Putamen (tissue), 1 donor: ENCODE results near the gene PNMA6F.

Experiments
- DNase-seq: peaks from one replicate; pipeline ENCODE4 v3.0.0-alpha.2; 2016; ENCODE audit warnings: low spot score

Gene PNMA6F

DNA sequence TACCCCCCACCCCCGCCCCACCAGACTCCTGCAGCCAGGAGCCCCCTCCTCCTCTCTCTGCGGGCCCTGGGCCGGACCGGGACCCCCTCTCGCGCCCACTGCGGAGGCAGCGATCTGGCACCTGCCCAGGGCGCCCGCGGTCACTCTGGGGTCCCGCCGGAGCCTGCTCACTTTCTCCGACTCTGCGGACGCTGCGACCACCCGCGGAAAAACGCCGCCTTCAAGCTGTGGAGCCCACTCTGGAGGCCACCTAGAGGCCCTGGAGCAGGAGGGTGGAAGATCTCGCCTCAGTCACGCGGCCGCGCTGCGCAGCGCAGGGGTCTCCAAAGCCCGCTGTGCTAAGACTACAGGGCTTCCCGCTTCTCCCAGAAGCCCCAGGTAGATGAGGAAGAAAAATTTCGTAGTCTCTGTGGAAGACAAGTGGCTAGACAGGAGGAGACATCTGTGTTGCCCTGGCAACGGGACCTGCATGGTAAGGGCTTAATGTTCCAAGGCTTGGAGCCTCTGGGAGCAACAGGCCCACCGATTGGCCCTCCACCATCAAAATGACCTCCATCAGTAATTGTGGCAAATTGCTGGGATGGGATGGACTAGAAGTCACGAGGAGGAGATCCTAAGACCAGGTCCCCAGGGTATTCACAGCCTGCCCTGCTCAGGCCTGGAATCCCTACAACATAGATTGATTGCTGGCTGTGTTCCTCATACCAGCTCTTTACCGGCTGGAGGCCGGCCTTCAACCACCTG lies at the start of gene PNMA6F:
Gene PNMA6F (minus strand): TSS at position 387 of the 744 bp plus-strand sequence. CDS start 1,093 bp downstream, outside the sequence.
- no peak for DNase-seq

DNA sequence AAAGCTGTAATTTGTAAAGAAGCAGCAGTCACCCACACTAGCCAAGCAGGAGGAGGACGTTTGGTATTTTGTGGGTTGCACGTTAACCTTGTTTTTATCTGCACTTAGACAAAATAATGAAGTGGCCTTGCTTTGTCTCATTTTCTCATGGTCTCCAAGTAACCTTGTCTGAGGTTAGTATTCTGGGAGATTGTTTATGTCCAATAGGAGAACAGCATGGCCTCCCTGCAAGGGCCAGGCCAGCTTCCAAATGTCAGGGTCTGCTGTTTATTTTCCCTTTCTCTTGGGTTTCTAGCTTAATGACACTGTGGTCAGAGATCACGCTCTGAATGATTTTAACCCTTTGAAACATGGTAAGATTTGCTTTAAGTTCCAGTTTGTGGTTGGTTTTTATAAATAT lies 49.7 kb upstream of the PNMA6F start:
- DNase-seq: no peak

DNA sequence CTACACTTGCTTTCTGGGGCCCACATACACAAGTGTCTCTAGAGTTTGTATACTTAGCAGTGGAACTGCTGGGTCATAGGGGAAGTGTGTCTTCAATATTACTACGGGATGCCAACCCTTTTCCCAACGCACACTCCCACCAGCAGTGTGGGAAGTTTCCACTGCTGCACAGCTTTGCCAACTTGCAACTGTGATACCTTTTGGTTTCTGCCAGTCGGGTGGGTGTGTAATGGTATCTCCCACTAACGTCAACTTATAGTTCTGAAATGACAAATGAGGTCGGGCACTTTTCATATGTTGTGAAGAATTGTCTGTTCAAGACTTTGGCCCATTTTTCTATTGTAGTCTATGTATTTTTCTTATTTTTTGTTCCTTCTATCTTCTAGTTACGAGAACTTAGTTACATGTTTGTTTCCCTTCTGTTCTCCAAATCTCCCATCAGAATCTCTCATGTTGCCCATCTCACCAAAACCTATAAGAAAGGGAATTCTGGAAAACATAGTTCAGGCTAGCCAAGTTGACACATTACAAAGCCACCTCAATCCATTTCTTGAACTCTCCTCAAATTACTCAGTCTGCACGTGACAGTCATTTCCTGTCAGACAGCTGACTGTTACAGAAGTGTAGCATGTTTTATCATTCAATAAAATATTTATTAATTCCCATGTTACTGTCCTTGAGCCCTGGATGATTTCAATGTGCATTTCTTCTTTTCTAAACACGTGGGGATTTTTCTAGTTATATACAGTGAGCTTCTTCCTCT lies 48.9 kb upstream of the PNMA6F start:
- no peak for DNase-seq

DNA sequence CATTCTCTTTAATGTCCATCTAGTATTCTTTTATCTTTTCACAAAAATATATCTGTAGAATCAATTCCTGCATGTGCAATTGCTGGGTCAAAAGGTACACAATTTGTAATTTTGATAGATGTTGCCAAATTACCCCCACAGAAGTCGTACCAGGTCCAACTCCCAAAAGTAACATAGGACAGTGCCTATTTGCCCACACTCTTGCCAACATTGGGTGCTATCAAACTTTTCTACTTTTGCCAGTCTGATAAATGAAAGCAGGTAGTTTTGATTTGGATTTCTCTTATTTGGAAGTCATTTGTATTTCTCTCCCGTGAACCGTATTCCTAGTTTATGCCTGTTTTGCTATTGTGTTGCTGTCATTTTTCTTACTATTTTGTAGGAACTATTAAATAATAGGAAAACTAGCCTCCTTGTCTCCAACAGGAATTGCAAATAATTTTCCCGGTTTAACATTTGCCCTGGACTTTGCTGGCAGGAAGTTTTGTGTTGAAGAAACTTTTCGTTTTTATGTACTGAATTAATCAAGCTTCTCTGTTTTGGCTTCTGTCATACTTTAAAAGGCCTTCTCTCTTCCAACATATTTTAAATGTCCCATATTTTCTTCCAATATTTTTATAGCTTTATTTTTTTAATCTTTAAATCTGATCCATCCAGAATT lies 45.4 kb upstream of the PNMA6F start:
- DNase-seq: no peak

- DNase-seq: no peak
Observed at GRCh38 chrX:153366119-153366518, 44.6 kb upstream of the PNMA6F start.

DNA sequence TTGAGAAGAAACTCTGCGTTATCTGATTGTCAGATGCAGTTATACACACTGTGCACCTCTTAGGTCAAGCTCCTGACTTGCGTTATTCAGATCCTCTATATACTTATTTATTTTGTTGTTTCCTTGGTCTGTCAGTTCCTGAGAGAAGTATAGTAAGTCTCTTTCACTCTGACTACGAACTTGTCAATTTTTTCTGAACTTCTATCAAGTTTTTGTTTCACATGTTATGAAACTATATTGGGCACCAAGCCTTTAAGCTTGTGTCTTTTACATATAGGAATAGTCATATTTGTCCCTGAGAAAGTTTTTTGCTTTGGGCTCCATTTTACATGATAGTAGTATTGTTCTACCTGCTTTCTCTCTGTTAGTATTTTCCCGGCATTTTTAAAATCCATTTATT lies 44.1 kb upstream of the PNMA6F start:
- DNase-seq: no peak

DNA sequence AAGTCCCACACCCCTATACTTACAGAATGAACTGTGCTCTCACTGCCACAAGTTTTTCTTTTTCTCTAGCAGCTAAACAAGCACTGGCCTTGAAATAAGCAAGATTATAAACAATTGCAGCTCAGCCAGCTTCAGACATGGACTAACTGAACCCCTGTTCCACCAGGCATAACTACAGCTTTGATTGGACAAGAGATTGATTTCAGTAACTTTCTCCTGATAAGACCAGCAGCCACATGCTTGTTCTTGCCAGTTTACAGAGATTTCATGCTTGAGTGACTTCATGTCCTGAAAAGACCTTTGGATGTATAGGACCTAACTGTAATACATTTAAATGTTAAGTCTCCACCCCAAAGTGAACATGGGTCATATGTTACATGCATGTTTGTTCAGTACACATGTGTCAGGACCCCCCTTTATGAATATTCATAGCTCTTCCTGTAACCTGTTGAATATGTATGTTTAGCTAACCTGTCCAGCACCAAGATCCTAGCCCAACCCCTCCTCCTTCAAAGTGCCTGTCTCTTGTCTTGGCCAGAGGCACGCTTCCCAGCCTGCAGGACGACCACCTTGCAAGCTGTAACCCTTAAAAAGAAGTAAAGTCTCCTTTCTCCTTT lies 40.3 kb upstream of the PNMA6F start:
- DNase-seq: no peak

DNA sequence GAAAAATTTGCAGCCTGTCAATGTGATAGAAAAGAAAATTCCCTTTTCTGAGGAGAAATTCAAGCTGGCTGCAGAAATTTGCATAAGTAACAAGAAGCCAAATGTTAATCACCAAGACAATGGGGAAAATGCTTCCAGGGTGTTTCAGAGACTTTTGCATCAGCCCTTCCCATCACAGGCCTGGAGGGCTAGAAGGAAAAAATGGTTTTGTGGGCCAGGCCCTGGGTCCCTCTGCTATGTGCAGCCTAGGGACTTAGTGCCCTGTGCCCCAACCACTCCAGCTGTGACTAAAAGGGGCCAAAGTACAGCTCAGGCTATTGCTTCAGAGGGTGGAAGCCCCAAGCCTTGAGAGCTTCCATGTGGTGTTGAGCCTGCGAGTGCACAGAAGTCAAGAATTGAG lies 36.3 kb upstream of the PNMA6F start:
- no peak for DNase-seq

DNA sequence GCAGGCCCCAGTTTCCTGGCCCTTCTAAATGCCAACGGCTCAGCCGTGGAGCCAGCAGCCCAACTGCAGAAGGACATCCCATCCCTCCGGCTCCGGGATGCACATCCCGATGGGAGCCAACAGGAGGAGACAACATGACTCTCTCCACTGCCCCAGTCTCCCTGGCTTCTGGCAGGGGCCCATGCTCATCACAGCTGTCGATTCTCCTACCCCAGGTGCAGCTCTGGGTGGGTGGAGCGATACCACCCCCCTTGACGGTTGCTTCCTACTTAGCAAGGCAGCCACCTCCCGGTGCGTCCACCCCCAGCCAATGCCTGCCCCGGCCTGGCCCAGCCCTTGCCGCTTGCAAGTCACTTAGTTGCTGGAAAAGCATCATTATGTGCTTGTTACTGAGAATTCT lies 31.8 kb upstream of the PNMA6F start:
- DNase-seq: no peak

- no peak for DNase-seq
Observed at GRCh38 chrX:153352858-153353257, 31.3 kb upstream of the PNMA6F start.

DNA sequence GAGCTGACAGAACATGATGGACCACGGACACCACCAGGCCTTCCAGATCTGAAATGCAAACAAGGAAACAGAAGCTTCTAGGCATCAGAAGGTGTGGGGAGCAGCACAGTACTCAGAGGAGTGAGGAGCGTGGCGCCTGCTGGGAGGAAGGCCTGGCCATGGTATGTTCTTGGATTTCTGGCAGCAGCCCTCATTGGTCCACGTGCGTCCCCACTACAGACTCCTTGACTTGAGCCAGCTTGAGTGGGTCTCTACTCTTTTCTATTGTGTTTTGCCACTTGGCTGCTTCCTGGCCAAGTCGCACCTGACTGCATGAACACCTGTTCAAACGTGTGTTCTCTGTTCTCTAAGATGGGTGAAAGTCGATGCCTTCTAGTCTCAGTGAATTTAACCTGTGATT lies 30.4 kb upstream of the PNMA6F start:
- DNase-seq: no peak

GRCh38 chrX:153349952-153350351 lies 28.4 kb upstream of the PNMA6F start:
- no peak for DNase-seq

GRCh38 chrX:153348421-153348820 lies 26.9 kb upstream of the PNMA6F start:
- DNase-seq: no peak

DNA sequence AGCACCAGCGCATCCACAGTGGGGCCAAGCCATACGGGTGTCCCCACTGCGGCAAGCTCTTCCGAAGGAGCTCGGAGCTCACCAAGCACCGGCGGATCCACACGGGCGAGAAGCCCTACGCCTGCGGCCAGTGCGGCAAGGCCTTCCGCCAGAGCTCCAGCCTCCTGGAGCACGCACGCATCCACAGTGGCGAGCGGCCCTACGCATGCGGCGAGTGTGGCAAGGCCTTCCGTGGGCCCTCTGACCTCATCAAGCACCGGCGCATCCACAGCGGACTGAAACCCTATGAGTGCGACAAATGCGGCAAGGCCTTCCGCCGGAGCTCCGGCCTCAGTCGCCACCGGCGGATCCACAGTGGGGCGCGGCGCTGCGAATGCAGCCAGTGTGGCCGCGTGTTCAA lies 26.0 kb upstream of the PNMA6F start:
- DNase-seq: no peak

DNA sequence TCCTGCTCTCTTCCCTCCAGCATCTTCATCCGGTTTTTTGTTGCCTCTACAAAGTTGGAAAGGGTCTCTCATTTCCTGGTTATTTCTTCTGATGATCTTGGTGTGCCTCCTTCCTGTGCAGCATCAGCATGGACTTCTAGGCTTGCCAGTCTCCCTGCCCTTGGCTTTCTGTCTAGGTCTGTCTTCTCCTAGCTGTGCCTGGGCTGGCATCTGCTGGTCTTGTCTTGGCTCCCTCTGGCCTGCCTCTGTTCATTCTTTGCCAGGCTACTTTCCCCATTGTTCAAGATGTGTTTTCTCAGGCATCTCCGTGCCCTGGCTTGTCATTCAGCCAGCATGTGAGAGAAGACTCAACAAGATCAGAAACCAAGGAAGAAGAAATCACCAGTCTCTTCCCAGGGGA lies 22.1 kb upstream of the PNMA6F start:
- no peak for DNase-seq

DNA sequence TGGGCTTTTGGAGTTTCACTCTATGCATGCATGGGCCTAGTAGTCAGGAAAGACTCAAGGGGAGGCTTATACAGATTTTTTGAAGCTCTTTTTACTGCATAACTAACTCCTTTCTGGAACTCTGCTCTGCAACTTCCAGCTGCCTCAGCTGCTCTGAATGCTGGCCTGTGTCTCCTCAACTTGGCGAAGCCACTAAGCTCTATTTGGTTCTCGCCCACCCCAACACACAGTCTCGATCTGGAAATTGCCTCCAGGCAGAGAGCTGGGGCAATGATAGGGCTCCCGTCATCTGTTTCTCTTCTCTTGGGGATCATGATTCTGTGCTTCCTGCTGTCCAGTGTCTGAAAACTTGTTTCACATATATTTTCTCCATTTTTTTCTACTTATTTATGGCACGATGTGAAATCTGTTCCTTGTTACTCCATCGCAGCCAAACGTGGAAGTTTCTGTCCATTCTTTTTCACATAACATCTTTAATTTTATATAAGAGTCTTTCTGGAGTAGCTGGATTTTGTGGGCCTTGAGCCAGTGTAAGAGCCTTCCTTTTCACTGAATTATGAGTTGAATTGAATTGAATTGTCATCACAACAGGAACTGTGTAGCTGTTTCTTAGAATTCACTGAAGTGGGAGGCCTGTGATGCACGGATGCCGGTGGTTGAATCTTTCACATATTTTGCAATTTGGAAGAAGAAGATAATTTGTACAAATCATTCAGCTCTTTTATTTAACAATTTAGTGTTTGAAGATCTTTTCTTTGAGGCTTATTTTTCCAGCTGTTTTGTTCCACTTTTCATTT lies 21.4 kb upstream of the PNMA6F start:
- no peak for DNase-seq

- no peak for DNase-seq
Observed at GRCh38 chrX:153340111-153340510, 18.5 kb upstream of the PNMA6F start.

- no peak for DNase-seq
Observed at GRCh38 chrX:153339662-153340061, 18.1 kb upstream of the PNMA6F start.

- DNase-seq: no peak
Observed at GRCh38 chrX:153338836-153339235, 17.3 kb upstream of the PNMA6F start.

DNA sequence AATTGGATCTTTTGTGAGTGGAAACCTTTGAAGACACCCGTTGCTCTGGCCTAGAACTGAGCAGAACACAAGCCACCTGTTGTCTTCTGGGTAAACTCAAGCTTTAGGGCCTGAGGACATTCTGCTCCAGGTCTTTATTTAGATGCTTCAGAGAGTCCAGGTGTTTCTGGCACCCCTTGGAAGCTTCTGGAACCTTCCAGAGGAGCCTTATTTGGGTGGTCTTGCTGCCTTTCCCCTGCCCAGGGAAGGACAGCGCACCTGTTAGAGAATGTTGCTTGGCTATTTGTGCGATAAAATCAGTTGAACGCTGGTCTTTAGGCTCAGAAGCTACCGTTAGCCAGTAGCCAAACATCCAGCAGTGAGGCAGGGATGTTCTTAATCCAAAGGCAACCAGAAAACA lies 15.4 kb upstream of the PNMA6F start:
- DNase-seq: no peak

DNA sequence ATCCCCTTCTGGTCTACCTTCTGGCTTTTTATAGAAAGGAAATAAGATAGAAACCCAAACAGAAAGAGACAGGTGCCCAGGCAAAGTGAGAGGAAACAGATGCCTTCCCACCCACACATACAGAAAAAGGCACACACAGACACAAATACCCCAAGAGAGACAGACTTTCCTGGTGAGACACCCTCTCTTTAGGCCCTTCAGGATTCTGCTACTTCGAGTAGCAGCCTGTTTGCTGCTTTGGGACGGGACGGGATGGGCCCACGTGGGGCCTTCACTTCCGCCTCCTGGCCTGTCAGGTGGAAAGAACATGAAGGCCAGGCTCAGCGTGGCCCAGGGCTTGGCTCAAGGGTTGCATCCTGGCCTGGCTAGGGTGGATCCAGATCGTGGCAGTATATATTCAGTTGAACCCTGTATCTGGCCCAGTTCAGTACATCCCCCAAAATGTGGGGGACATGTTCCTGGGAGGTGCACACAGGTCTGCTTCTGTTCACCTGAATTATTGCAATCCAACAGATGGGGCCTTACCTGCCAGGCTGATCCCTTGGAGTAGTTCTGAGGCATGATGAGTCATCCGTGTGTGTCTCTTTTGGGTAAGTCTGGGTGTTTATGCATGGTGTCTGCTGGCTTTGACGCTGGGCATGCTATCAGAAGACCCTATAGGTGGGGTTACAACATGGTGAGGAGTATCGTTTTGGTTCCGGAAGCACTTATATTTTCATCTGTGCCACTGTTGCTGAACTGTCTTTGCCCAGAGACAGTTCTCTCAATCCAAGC lies 14.7 kb upstream of the PNMA6F start:
- no peak for DNase-seq
